Prostate gland (tissue), 2 donors: Measurements from ENCODE around the gene CEACAM21.

Experiments used
- POLR2A ChIP-seq: fragments of 450-650 bp; IDR thresholded peaks from one replicate; pipeline ENCODE4 v1.6.1; 2016; ENCODE audit warnings: antibody characterized with exemption, mild to moderate bottlenecking
- TF ChIP-seq, protein P1 (sequence below), 4 experiments: fragments of 200-600 bp in 2 of 4; fragments of 450-650 bp in 2 of 4; sonication (generic) in 2 of 4; IDR thresholded peaks; 1 replicate in 3 of 4; 2 replicates in 1 of 4; pipeline ENCODE4 v1.5.1; 2016 to 2019; ENCODE audit warnings: antibody characterized with exemption in 4 of 4, mild to moderate bottlenecking in 2 of 4, moderate library complexity in 2 of 4

DNA sequence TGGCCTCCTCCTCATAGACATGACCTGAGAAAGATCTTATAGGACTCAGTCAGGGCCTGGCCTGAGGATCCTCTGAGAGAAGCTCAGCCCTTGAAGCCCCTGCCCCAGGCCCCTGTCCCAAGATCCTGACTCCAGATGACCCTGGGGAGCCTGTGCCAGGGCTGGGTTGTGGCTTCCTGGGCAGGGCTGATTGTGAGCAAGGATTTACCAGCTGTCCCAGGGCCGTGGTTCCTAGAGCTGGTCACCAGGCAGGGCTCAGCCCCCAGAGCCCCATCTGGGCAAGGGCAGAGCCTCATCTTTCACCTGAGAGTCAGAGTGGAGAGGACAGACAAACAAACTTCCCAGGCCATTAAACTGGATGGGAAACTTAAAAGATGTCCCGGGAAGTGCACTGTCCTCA, 1.9 kb downstream of the CEACAM21 start:
- TF ChIP-seq, protein P1, sequence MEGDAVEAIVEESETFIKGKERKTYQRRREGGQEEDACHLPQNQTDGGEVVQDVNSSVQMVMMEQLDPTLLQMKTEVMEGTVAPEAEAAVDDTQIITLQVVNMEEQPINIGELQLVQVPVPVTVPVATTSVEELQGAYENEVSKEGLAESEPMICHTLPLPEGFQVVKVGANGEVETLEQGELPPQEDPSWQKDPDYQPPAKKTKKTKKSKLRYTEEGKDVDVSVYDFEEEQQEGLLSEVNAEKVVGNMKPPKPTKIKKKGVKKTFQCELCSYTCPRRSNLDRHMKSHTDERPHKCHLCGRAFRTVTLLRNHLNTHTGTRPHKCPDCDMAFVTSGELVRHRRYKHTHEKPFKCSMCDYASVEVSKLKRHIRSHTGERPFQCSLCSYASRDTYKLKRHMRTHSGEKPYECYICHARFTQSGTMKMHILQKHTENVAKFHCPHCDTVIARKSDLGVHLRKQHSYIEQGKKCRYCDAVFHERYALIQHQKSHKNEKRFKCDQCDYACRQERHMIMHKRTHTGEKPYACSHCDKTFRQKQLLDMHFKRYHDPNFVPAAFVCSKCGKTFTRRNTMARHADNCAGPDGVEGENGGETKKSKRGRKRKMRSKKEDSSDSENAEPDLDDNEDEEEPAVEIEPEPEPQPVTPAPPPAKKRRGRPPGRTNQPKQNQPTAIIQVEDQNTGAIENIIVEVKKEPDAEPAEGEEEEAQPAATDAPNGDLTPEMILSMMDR (IDR thresholded peaks at IDR 0.05): no peak
- no peak for TF ChIP-seq POLR2A
